Thymus (tissue), 14 donors: ENCODE results near the gene C13orf46. TPM values are rescaled to one million over a fixed set of nuclear protein-coding genes. Genes with fewer than 3 reads are reported as not detected.
"Not testable (repeated sequence)": the region's sequence is repeated elsewhere in the genome, so short reads cannot be mapped to it uniquely, and the experiment has no call there.

Experiments used
- DNase-seq, 9 donors: peaks; one replicate each; pipeline ENCODE4 v3.0.0-alpha.2; 2013; ENCODE audit warnings: low spot score in 9 of 9, low read depth in 6 of 9, missing footprints in 1 of 9
- H3K27ac ChIP-seq, 2 donors: one replicate each; pipeline ENCODE4 v1.5.1; 2013; ENCODE audit warnings: control low read depth in 1 of 2, low read depth in 1 of 2, low read length in 1 of 2, mild to moderate bottlenecking in 1 of 2, moderate library complexity in 1 of 2
- H3K27me3 ChIP-seq, 2 donors: one replicate each; pipeline ENCODE4 v1.5.1; 2013; ENCODE audit warnings: low read length in 1 of 2; ENCODE audit not compliant: control insufficient read depth in 2 of 2, insufficient read depth in 1 of 2
- H3K36me3 ChIP-seq, 2 donors: one replicate each; pipeline ENCODE4 v1.5.1; 2013; ENCODE audit warnings: low read length in 1 of 2, mild to moderate bottlenecking in 1 of 2, moderate library complexity in 1 of 2; ENCODE audit not compliant: control insufficient read depth in 2 of 2, insufficient read depth in 2 of 2
- H3K4me1 ChIP-seq, 2 donors: one replicate each; pipeline ENCODE4 v1.5.1; 2013; ENCODE audit warnings: low read length in 2 of 2; ENCODE audit not compliant: control insufficient read depth in 2 of 2, insufficient read depth in 2 of 2
- H3K4me3 ChIP-seq, 2 donors: one replicate each; pipeline ENCODE4 v1.5.1; 2013; ENCODE audit warnings: low read length in 2 of 2, control low read depth in 1 of 2, mild to moderate bottlenecking in 1 of 2
- H3K9me3 ChIP-seq, 2 donors: one replicate each; pipeline ENCODE4 v1.5.1; 2013; ENCODE audit warnings: low read length in 1 of 2, mild to moderate bottlenecking in 1 of 2; ENCODE audit not compliant: control insufficient read depth in 2 of 2, insufficient read depth in 1 of 2
- WGBS: extraction: QIAGEN DNeasy Blood & Tissue Kit; methylation state at CpG from one replicate; pipeline ENCODE4 v1.1.7; 2013; 5-methylcytosine and 5-hydroxymethylcytosine counted together
- long read RNA-seq, 10 donors: transcript quantifications; one replicate each; lab custom pipeline, GENCODE V29; 2026
- polyA plus RNA-seq: library from polyadenylated mRNA; stranded (reverse); fragments of 200-250 nt; gene quantifications from one replicate; pipeline ENCODE4 v1.2.3, GENCODE V29; 2013
- total RNA-seq: library from RNA; stranded (reverse); fragments of 120-200 nt; gene quantifications from one replicate; pipeline ENCODE4 v1.2.4, GENCODE V29; 2013
- donor health status: healthy.

C13orf46 gene
- 0.05 TPM for total RNA-seq
- polyA plus RNA-seq = 1.1 TPM
- long read RNA-seq, donor 1 = 0 reads
- long read RNA-seq, donor 2 = 0 reads
- long read RNA-seq, donor 3 = 0 reads
- long read RNA-seq, donor 4 = 0 reads
- long read RNA-seq, donor 5 = 0 reads
- long read RNA-seq, donor 6 = 0 reads
- long read RNA-seq, donor 7 = 0 reads
- long read RNA-seq, donor 8 = 0 reads
- long read RNA-seq, donor 9 = 0 reads
- long read RNA-seq, donor 10 = 0 reads

- no peaks in the 10 kb centered on the region for H3K27me3 ChIP-seq
- no peak for DNase-seq
- peaks cover 16 to 22% of the 10 kb centered on the region in 2 donors for H3K36me3 ChIP-seq
- WGBS = 98% methylated on average over 44 of the region's 44 CpGs
- H3K27ac ChIP-seq = no peak within 1 kb of the TSS
- no peaks in the 10 kb centered on the region for H3K4me1 ChIP-seq
- no peak within 1 kb of the TSS for H3K4me3 ChIP-seq
- peaks cover 0 to 1% of the 10 kb centered on the region in 2 donors for H3K9me3 ChIP-seq
These were observed at the start of gene C13orf46 for GRCh38 chr13:113973218-113974164. Gene C13orf46, minus strand, starts transcription at chr13:113974076. Its CDS starts 79 bp downstream, at chr13:113973997.

GRCh38 chr13:114022876-114023275 is 49.0 kb upstream of the C13orf46 start:
- Histone ChIP-seq H3K4me3 (no peak overlapping the region), H3K36me3 (peaks cover 38 to 84% of the 10 kb centered on the region in 2 donors), H3K9me3 (no peaks in the 10 kb centered on the region), H3K27me3 (no peaks in the 10 kb centered on the region), H3K4me1 (peaks cover 0 to 3% of the 10 kb centered on the region in 2 donors), H3K27ac (no peak overlapping the region)
- WGBS = 90% methylated on average over 12 of the region's 12 CpGs
- DNase-seq = no peak

- Histone ChIP-seq H3K27me3 (no peaks in the 10 kb centered on the region), H3K9me3 (no peaks in the 10 kb centered on the region), H3K27ac (no peak overlapping the region), H3K4me1 (peaks cover 0 to 3% of the 10 kb centered on the region in 2 donors), H3K36me3 (peaks cover 42 to 82% of the 10 kb centered on the region in 2 donors), H3K4me3 (no peak overlapping the region)
- WGBS = 87% methylated on average over 9 of the region's 9 CpGs
- DNase-seq = no peak
These were observed 48.4 kb upstream of the C13orf46 start for GRCh38 chr13:114022309-114022669.

- Histone ChIP-seq H3K4me3 (no peak overlapping the region), H3K27ac (no peak overlapping the region), H3K27me3 (no peaks in the 10 kb centered on the region), H3K36me3 (peaks cover 47 to 82% of the 10 kb centered on the region in 2 donors), H3K4me1 (peaks cover 0 to 3% of the 10 kb centered on the region in 2 donors), H3K9me3 (no peaks in the 10 kb centered on the region)
- 90% methylated on average over 25 of the region's 25 CpGs for WGBS
- DNase-seq = no peak
These were observed 47.8 kb upstream of the C13orf46 start for GRCh38 chr13:114021464-114022308.

- no peak for DNase-seq
- H3K9me3 ChIP-seq = no peaks in the 10 kb centered on the region
- WGBS = 97% methylated on average over 32 of the region's 32 CpGs
- H3K27me3 ChIP-seq = no peaks in the 10 kb centered on the region
- H3K36me3 ChIP-seq = peaks cover 49 to 82% of the 10 kb centered on the region in 2 donors
- H3K27ac ChIP-seq = no peak overlapping the region
- H3K4me1 ChIP-seq = peaks cover 0 to 2% of the 10 kb centered on the region in 2 donors
- H3K4me3 ChIP-seq = no peak overlapping the region
These were observed 47.0 kb upstream of the C13orf46 start for GRCh38 chr13:114020750-114021463.

- DNase-seq, H3K4me1 ChIP-seq, H3K27ac ChIP-seq, H3K27me3 ChIP-seq, H3K9me3 ChIP-seq, H3K4me3 ChIP-seq: not testable (repeated sequence)
- peaks cover 49 to 80% of the 10 kb centered on the region in 2 donors for H3K36me3 ChIP-seq
- 98% methylated on average over 12 of the region's 14 CpGs for WGBS
These were observed 46.3 kb upstream of the C13orf46 start for GRCh38 chr13:114020134-114020533.

GRCh38 chr13:114019367-114019766 is 45.5 kb upstream of the C13orf46 start:
- no peak overlapping the region for H3K27ac ChIP-seq
- no peaks in the 10 kb centered on the region for H3K27me3 ChIP-seq
- H3K9me3 ChIP-seq = no peaks in the 10 kb centered on the region
- 97% methylated on average over 13 of the region's 13 CpGs for WGBS
- H3K4me1 ChIP-seq = no peaks in the 10 kb centered on the region
- H3K36me3 ChIP-seq = peaks cover 50 to 80% of the 10 kb centered on the region in 2 donors
- DNase-seq = no peak
- no peak overlapping the region for H3K4me3 ChIP-seq

- DNase-seq = no peak
- Histone ChIP-seq H3K4me3 (no peak overlapping the region), H3K27me3 (no peaks in the 10 kb centered on the region), H3K9me3 (no peaks in the 10 kb centered on the region), H3K27ac (no peak overlapping the region), H3K4me1 (no peaks in the 10 kb centered on the region), H3K36me3 (peaks cover 48 to 78% of the 10 kb centered on the region in 2 donors)
- 94% methylated on average over 20 of the region's 20 CpGs for whole genome bisulfite sequencing
These were observed 44.7 kb upstream of the C13orf46 start for GRCh38 chr13:114018461-114019055.
